Smooth muscle cell (in vitro differentiated cells): ENCODE results near the gene VSX2. TPM values are rescaled to one million over a fixed set of nuclear protein-coding genes. Genes with fewer than 3 reads are reported as not detected.

ENCODE experiments used
- DNase-seq: peaks from one replicate; lab custom pipeline; 2025; ENCODE audit not compliant: unreplicated experiment; lab: John Stamatoyannopoulos, UW
- H2AFZ ChIP-seq: fragments of 200-600 bp; sonication (generic); 2 replicates; pipeline ENCODE4 v1.6.0; 2016; ENCODE audit warnings: antibody characterized with exemption, low read depth, mild to moderate bottlenecking
- H3F3A ChIP-seq: fragments of 200-600 bp; sonication (generic); 2 replicates; pipeline ENCODE4 v1.6.0; 2017; ENCODE audit warnings: antibody characterized with exemption, low read depth
- H3K27ac ChIP-seq: fragments of 200-600 bp; sonication (generic); 2 replicates; pipeline ENCODE4 v1.5.1; 2016; ENCODE audit warnings: low read depth, mild to moderate bottlenecking
- H3K27me3 ChIP-seq: fragments of 200-600 bp; sonication (generic); 2 replicates; pipeline ENCODE4 v1.6.1; 2016; ENCODE audit warnings: low read depth, mild to moderate bottlenecking
- H3K36me3 ChIP-seq: fragments of 200-600 bp; sonication (generic); 2 replicates; pipeline ENCODE4 v1.5.1; 2016; ENCODE audit warnings: low read depth
- H3K4me1 ChIP-seq: fragments of 200-600 bp; sonication (generic); 2 replicates; pipeline ENCODE4 v1.5.1; 2016; ENCODE audit warnings: low read depth
- H3K4me2 ChIP-seq: fragments of 200-600 bp; sonication (generic); 2 replicates; pipeline ENCODE4 v1.6.0; 2016; ENCODE audit warnings: mild to moderate bottlenecking
- H3K4me3 ChIP-seq: fragments of 200-600 bp; sonication (generic); 2 replicates; pipeline ENCODE4 v1.5.1; 2016; ENCODE audit warnings: mild to moderate bottlenecking
- H3K79me2 ChIP-seq: fragments of 200-600 bp; sonication (generic); 2 replicates; pipeline ENCODE4 v1.6.0; 2016; ENCODE audit warnings: low read depth, mild to moderate bottlenecking
- H3K9ac ChIP-seq: fragments of 200-600 bp; sonication (generic); 2 replicates; pipeline ENCODE4 v1.6.0; 2016; ENCODE audit warnings: low read depth
- H3K9me3 ChIP-seq: fragments of 200-600 bp; sonication (generic); replicated peaks from 2 replicates; pipeline ENCODE4 v1.5.1; 2016; ENCODE audit warnings: low read depth
- H4K20me1 ChIP-seq: fragments of 200-600 bp; sonication (generic); 2 replicates; pipeline ENCODE4 v1.6.0; 2016; ENCODE audit warnings: low read depth
- CTCF ChIP-seq: fragments of 200-600 bp; sonication (generic); IDR thresholded peaks from 2 replicates; pipeline ENCODE4 v1.5.1; 2017; ENCODE audit warnings: borderline replicate concordance, mild to moderate bottlenecking, antibody characterized with exemption; ENCODE audit not compliant: insufficient read depth, poor library complexity, severe bottlenecking
- WGBS: methylation state at CpG from one replicate; pipeline ENCODE4 v1.1.7; 2016; ENCODE audit warnings: low lambda C conversion rate; 5-methylcytosine and 5-hydroxymethylcytosine counted together
- polyA plus RNA-seq: library from polyadenylated mRNA; unstranded; fragments of >200 nt; fragmentation: Nextera tagmentation; extraction: Ambion mirVana; gene quantifications from 2 replicates; pipeline ENCODE4 v1.2.1, GENCODE V29; 2016
- total RNA-seq: library from RNA; depleted of rRNA; stranded (reverse); fragments of >200 nt; gene quantifications from 2 replicates; pipeline ENCODE4 v1.2.3, GENCODE V29; 2014

The VSX2 gene
- total and polyA plus RNA-seq, 2 experiments from 2014 or later: not detected

- TF ChIP-seq CTCF: no peak
- Histone ChIP-seq H3K4me3 (no peak overlapping the region), H2AFZ (no peak overlapping the region), H3K27ac (no peak overlapping the region), H3K4me2 (no peak overlapping the region), H3F3A (no peaks in the 10 kb centered on the region), H3K27me3 (peaks cover 55% of the 10 kb centered on the region), H3K36me3 (no peaks in the 10 kb centered on the region), H3K9me3 (no peaks in the 10 kb centered on the region), H4K20me1 (no peaks in the 10 kb centered on the region), H3K79me2 (no peaks in the 10 kb centered on the region), H3K4me1 (no peaks in the 10 kb centered on the region), H3K9ac (no peak overlapping the region)
- WGBS: 91% methylated on average over 6 of the region's 6 CpGs
- DNase-seq: no peak
Measured at GRCh38 chr14:74211945-74212580, 27.2 kb upstream of the VSX2 start.

GRCh38 chr14:74213907-74214803 is 25.1 kb upstream of the VSX2 start:
- DNase-seq: no peak
- Histone ChIP-seq H3K27ac (no peak overlapping the region), H2AFZ (no peak overlapping the region), H3K4me3 (no peak overlapping the region), H3K4me1 (no peaks in the 10 kb centered on the region), H3K4me2 (no peak overlapping the region), H3K27me3 (peaks cover 68% of the 10 kb centered on the region), H3F3A (no peaks in the 10 kb centered on the region), H3K9ac (no peak overlapping the region), H3K79me2 (no peaks in the 10 kb centered on the region), H3K36me3 (no peaks in the 10 kb centered on the region), H4K20me1 (no peaks in the 10 kb centered on the region), H3K9me3 (no peaks in the 10 kb centered on the region)
- TF ChIP-seq CTCF: no peak
- 78% methylated on average over 21 of the region's 21 CpGs for WGBS

- 89% methylated on average over 11 of the region's 11 CpGs for WGBS
- H3K4me2 ChIP-seq: no peak overlapping the region
- no peak overlapping the region for H2AFZ ChIP-seq
- H3K9ac ChIP-seq: no peak overlapping the region
- H3K36me3 ChIP-seq: no peaks in the 10 kb centered on the region
- no peaks in the 10 kb centered on the region for H3K79me2 ChIP-seq
- H3F3A ChIP-seq: no peaks in the 10 kb centered on the region
- H3K27me3 ChIP-seq: peaks cover 75% of the 10 kb centered on the region
- TF ChIP-seq CTCF: no peak
- H4K20me1 ChIP-seq: no peaks in the 10 kb centered on the region
- H3K9me3 ChIP-seq: no peaks in the 10 kb centered on the region
- no peak for DNase-seq
- H3K4me1 ChIP-seq: no peaks in the 10 kb centered on the region
- H3K27ac ChIP-seq: no peak overlapping the region
- H3K4me3 ChIP-seq: no peak overlapping the region
Measured at GRCh38 chr14:74216671-74217070, 22.6 kb upstream of the VSX2 start.
